ENCODE results near the gene RHEBL1. TPM values are rescaled to one million over a fixed set of nuclear protein-coding genes. Genes with fewer than 3 reads are reported as not detected.
A peak's percentile ranks its signal among the peaks of the same experiment; 100 is the strongest.

The RHEBL1 gene
- total RNA-seq, 2 donors from 2014 or later = not detected

DNA sequence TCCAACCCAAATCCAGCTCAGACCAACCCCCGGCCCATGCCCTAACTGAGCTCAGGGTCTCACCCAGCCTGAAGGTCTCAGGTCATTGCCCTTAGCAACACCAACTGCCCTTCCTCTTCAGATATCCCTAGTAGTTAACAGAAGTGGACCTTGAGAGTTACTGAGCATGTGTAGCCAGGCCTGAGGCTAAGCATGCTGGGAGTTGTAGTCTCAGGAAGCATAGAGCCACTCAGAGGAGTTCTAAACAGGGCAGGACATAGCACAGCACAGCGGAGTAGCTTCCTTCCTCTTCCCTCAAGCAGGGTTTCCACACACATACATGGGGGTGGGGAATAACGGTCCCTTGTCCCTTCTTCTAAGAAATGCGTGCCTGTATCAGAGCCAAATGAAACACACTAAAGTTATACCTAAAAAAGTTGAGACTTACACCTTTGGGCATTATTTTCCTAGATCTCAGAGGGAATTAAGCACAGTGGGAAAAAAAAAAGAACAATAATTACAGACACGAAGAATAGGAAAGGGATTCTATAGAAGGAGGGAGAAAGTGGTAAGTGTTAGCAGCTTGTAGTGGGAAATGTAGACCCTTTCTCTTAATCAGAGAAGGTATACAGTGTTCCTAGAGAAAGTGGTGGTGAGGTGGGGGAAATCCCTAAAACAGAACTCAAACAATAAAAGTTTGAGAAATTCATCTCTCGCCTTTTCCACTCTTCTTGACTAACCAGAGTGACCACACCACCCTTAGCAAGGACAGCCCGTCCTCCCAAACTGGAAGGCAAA is 13.6 kb downstream of the RHEBL1 start:
- Histone ChIP-seq H3K27me3 (no peaks in the 10 kb centered on the region), H3K36me3 (replicated peaks in 1 of 2; ENCODE audit: insufficient read depth in 1 of 2, low read depth in 2 of 2) (peaks cover 4 to 23% of the 10 kb centered on the region in 2 donors), H3K4me1 (peaks cover 52% of the 10 kb centered on the region), H3K27ac (peak overlapping the region in 2 of 4 donors; percentile 3 to 36), H3K9me3 (no peaks in the 10 kb centered on the region), H3K4me3 (no peak overlapping the region)
- WGBS, 2 donors = 39 to 50% methylated on average over 7 of the region's 7 CpGs
- DNase-seq (peak; percentile 46 to 85 (median 64)), ATAC-seq (peak; percentile 21)
- intact Hi-C loops (cut with DNase I) = no loop called here
- no peak for TF ChIP-seq CTCF (IDR thresholded peaks at IDR 0.05)
- TF ChIP-seq POLR2A (IDR thresholded peaks at IDR 0.05) = no peak

- no peak overlapping the region for H3K4me3 ChIP-seq
- 18 to 30% methylated on average over 4 of the region's 4 CpGs for WGBS, 2 donors
- H3K4me1 ChIP-seq = peaks cover 50% of the 10 kb centered on the region
- H3K9me3 ChIP-seq = no peaks in the 10 kb centered on the region
- H3K27me3 ChIP-seq = no peaks in the 10 kb centered on the region
- no peak for DNase-seq
- H3K36me3 ChIP-seq (replicated peaks in 1 of 2; ENCODE audit: insufficient read depth in 1 of 2, low read depth in 2 of 2) = peaks cover 4 to 33% of the 10 kb centered on the region in 2 donors
- intact Hi-C loops (cut with DNase I) = no loop called here
- ATAC-seq = no peak
- peak overlapping the region in 2 of 4 donors; percentile 9 to 22 for H3K27ac ChIP-seq
- TF ChIP-seq POLR2A (IDR thresholded peaks at IDR 0.05) (no peak), CTCF (IDR thresholded peaks at IDR 0.05) (no peak)
Measured at GRCh38 chr12:49055092-49055491, 14.7 kb downstream of the RHEBL1 start.

- peaks cover 4 to 37% of the 10 kb centered on the region in 2 donors for H3K36me3 ChIP-seq (replicated peaks in 1 of 2; ENCODE audit: insufficient read depth in 1 of 2, low read depth in 2 of 2)
- H3K4me3 ChIP-seq = no peak overlapping the region
- H3K27ac ChIP-seq = peak overlapping the region in 3 of 4 donors; percentile 12 to 22 (median 16)
- 86 to 90% methylated on average over 10 of the region's 10 CpGs for WGBS, 2 donors
- H3K4me1 ChIP-seq = peaks cover 50% of the 10 kb centered on the region
- no peaks in the 10 kb centered on the region for H3K27me3 ChIP-seq
- ATAC-seq = no peak
- no peak for TF ChIP-seq POLR2A (IDR thresholded peaks at IDR 0.05)
- no peak for TF ChIP-seq CTCF (IDR thresholded peaks at IDR 0.05)
- no peak for DNase-seq
- intact Hi-C loops (cut with DNase I) = no loop called here
- no peaks in the 10 kb centered on the region for H3K9me3 ChIP-seq
Measured at GRCh38 chr12:49054524-49054923, 15.3 kb downstream of the RHEBL1 start.

DNA sequence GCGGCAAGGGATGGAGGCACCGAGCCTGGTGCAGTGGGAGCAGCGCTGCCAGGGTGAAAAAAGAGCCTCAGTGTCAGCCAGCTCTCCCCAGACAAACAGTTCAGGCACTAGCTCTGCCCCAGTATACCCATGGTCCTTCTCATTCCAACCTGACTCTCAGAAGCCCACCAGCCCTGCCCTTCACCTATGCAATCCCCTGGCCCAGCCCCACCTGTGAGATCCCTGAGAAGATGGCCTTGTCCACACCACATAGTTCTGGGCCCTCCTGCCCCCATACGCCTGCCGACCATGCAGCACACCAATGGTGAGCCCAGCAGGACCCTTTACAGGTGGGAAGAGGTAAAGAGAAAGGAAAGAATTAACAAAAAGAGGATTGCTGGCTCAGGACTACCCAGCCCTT is 15.7 kb downstream of the RHEBL1 start:
- H3K36me3 ChIP-seq (replicated peaks in 1 of 2; ENCODE audit: insufficient read depth in 1 of 2, low read depth in 2 of 2) = peaks cover 4 to 41% of the 10 kb centered on the region in 2 donors
- H3K27ac ChIP-seq = peak overlapping the region in 2 of 4 donors; percentile 12 to 16
- H3K9me3 ChIP-seq = no peaks in the 10 kb centered on the region
- DNase-seq = no peak
- TF ChIP-seq POLR2A (IDR thresholded peaks at IDR 0.05) (no peak), CTCF (IDR thresholded peaks at IDR 0.05) (no peak)
- H3K4me1 ChIP-seq = peaks cover 50% of the 10 kb centered on the region
- intact Hi-C loops (cut with DNase I) = no loop called here
- no peak overlapping the region for H3K4me3 ChIP-seq
- 73 to 80% methylated on average over 5 of the region's 5 CpGs for WGBS, 2 donors
- no peaks in the 10 kb centered on the region for H3K27me3 ChIP-seq
- no peak for ATAC-seq

Data from body of pancreas (tissue), 4 donors.